VCaP (cell line): ENCODE measurements around the gene RBMX2.
"Not testable (repeated sequence)": the region's sequence is repeated elsewhere in the genome, so short reads cannot be mapped to it uniquely, and the experiment has no call there.

ENCODE experiments used
- H3K27ac ChIP-seq: fragments of 450-650 bp; 2 replicates; pipeline ENCODE4 v1.5.1; 2017
- CTCF ChIP-seq: fragments of 450-650 bp; conservative IDR thresholded peaks from 2 replicates; pipeline ENCODE4 v1.5.1; 2017; ENCODE audit warnings: mild to moderate bottlenecking, moderate library complexity

RBMX2 gene

DNA sequence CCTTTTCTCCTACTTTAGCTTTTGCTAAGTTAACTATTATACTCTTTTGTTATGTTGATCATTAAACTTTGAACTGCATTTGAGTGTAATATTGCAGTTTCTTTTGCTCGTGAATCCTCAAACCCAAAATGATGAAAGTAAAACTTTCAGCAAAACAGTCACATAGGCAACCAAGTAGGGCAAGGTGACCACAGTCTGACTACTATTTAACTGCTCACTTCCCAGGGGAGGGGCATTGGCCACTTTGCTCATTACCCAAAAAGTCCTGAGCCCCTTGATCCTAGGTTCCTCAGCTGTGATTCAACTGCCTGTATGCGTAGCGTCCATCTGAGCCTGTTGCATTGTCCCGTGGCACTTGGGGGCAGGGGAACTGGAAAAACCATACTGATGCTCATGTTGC lies 17.0 kb downstream of the RBMX2 start:
- no peak overlapping the region for H3K27ac ChIP-seq
- TF ChIP-seq CTCF: no peak

GRCh38 chrX:130419263-130419662 lies 17.5 kb downstream of the RBMX2 start:
- TF ChIP-seq CTCF: no peak
- H3K27ac ChIP-seq: no peak overlapping the region

- TF ChIP-seq CTCF: no peak
- H3K27ac ChIP-seq: no peak overlapping the region
These were observed 24.7 kb downstream of the RBMX2 start for GRCh38 chrX:130426531-130426930.

DNA sequence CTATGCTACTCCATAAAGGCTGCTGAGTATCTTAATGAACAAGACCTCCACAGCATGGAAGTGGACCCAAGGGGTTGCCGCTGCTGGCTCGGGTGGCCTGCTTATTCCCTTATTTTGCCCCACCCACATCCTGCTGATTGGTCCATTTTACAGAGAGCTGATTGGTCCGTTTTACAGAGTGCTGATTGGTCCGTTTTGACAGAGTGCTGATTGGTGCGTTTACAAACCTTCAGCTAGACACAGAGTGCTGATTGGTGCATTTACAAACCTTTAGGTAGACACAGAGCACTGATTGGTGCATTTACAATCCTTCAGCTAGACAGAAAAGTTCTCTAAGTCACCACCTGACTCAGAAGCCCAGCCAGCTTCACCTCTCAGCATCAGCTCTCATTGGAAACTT lies 27.4 kb downstream of the RBMX2 start:
- not testable (repeated sequence) for H3K27ac ChIP-seq

GRCh38 chrX:130435937-130436336 lies 34.1 kb downstream of the RBMX2 start:
- TF ChIP-seq CTCF: no peak
- H3K27ac ChIP-seq: peak overlapping the region; percentile 27; the same call in 1 of the 2 replicates

GRCh38 chrX:130437996-130438395 lies 36.2 kb downstream of the RBMX2 start:
- not testable (repeated sequence) for H3K27ac ChIP-seq

DNA sequence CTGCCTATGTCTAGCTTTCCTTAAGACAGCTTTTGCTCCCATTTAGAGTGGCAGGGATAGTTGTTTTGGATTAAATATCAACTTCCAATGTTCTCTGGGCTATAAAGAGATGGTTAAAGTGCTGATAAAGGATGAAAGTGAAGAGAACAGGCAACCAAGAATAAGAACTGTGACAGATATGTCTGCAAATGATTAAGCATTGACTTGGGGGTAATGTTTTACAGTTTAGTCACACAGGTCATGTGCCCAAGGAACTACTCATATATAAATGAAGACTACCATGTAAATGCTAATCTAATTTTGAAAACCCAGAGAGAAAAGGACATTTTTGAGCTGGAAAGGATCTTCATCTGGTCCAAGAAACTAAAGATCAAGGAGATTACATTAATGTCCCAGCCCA lies 42.1 kb downstream of the RBMX2 start:
- H3K27ac ChIP-seq: no peak overlapping the region
- TF ChIP-seq CTCF: no peak

DNA sequence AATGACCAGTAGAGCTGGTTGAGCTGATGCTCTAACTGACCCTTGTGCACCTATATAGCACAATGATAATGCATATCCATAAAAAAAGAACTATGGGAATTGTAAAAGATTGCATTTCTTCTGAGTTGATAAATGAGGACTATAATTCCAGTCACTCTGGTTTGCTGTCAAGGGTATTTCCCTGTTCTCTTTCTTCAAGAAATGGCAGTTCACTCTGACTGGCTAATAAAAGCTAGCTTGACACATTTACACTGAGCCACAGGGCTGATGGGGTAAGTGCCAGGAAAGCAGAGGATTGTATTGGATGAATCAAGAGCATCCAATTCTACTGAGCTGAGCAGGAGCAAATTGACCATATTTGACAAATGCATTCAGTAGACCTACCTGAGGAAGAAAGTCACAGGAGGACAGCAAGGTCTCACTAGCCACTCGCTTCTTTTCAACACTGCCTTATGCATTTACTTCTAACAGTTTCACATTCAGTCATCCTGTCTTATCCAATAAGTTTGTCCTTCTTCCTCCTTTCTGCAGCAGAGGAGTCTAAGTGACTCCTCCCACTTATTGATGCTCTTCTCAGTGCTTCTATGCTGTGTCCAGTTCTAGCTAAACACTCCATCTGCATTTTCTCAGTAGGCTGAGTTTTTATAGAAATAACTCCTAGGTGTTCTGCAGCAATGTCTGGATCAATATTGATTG lies 43.0 kb downstream of the RBMX2 start:
- H3K27ac ChIP-seq: no peak overlapping the region
- no peak for TF ChIP-seq CTCF

DNA sequence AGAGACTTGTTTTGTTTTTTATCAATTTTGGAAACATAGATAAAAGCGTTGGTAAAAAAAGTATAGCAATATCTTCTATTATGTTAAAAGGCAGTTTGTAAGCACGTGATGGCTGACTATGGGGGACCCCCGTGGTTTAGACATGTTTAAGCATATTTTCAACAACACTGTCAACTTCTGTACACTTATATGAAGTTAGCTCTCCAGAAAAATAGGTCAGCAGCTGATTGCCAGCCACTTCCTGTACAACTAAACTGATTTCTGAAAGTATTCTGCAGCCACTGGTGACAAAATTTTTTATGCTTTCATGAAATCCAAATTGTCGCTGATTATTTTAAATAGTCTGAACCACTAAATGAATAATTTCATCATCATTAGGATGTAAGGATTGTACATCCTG lies 45.2 kb downstream of the RBMX2 start:
- no peak for TF ChIP-seq CTCF
- H3K27ac ChIP-seq: no peak overlapping the region
